HAP-1 (cell line): ENCODE data around the gene MSRB1.
A peak's percentile ranks its signal among the peaks of the same experiment; 100 is the strongest.
"Not testable (repeated sequence)": the region's sequence is repeated elsewhere in the genome, so short reads cannot be mapped to it uniquely, and the experiment has no call there.

ENCODE experiments used
- DNase-seq, 2 experiments: peaks; one replicate each; pipeline ENCODE4 v3.0.0-alpha.2; 2016 to 2020; ENCODE audit warnings: low spot score in 2 of 2
- H3K27me3 ChIP-seq: fragments of 250-450 bp; sonication (Bioruptor Pico); 2 replicates; pipeline ENCODE4 v1.5.1; 2020; ENCODE audit warnings: low read depth, mild to moderate bottlenecking, moderate library complexity
- H3K36me3 ChIP-seq: fragments of 250-450 bp; sonication (Bioruptor Pico); replicated peaks from 2 replicates; pipeline ENCODE4 v1.5.1; 2020; ENCODE audit warnings: mild to moderate bottlenecking
- H3K4me1 ChIP-seq: fragments of 250-450 bp; sonication (Bioruptor Pico); 2 replicates; pipeline ENCODE4 v1.5.1; 2020; ENCODE audit warnings: mild to moderate bottlenecking
- H3K4me3 ChIP-seq: fragments of 250-450 bp; sonication (Bioruptor Pico); 2 replicates; pipeline ENCODE4 v1.5.1; 2020; ENCODE audit warnings: mild to moderate bottlenecking, moderate library complexity
- H3K9me3 ChIP-seq: fragments of 250-450 bp; sonication (Bioruptor Pico); 2 replicates; pipeline ENCODE4 v1.5.1; 2020; ENCODE audit warnings: mild to moderate bottlenecking, moderate library complexity
- in situ Hi-C: fragments of 300-500 bp; cut with MboI; formaldehyde crosslinking; loops from 3 replicates; pipeline ENCODE4 v1.14.3; 2020; ENCODE audit warnings: low sequenced_read_pairs, inconsistent platforms, mixed read lengths

The MSRB1 gene

DNA sequence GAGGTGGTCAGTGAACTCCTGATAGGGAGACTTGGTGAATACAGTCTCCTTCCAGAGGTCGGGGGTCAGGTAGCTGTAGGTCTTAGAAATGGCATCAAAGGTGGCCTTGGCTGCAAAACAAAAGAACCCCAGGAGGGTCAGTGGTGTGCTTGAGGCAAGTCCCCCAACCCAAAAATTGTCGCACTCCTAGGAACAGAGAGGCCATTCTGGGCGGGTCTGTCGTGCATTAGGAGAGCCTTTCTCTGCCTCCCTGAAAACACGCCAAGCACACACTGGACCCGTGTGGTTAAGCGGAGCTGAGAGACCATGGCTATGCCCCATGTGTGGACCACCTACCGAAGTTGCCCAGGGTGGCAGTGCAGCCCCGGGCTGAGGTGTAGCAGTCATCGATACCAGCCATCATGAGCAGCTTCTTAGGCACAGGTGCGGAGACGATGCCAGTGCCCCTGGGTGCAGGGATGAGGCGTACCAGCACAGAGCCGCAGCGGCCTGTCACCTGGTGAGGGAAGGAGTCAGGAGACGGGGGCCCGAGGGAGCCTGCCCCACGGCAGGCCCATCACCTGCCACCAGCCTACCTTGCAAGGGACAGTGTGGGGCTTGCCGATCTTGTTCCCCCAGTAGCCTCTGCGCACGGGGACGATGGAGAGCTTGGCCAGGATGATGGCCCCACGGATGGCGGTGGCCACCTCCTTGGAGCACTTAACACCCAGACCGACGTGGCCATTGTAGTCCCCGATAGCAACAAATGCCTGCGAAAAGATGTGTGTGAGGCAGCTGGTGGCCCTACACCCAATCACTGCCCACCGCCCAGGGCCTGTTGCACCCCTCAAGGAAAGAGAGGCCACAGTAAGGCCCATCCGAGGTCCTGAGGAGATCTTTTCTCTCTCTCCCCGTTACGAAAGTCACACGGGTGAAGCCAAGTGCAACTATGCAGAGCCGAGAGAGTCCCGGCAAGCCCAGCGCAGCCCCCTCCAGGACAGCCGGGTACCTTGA lies 19.5 kb upstream of the MSRB1 start:
- in situ Hi-C loops, H3K27me3 ChIP-seq, H3K9me3 ChIP-seq: not testable (repeated sequence)
- peak in 1 of 2 experiments; percentile 34 for DNase-seq
- Histone ChIP-seq H3K36me3 (peaks cover 52% of the 10 kb centered on the region), H3K4me3 (peak overlapping the region; percentile 100), H3K4me1 (peaks cover 35% of the 10 kb centered on the region)

GRCh38 chr16:1961651-1962067 lies 18.7 kb upstream of the MSRB1 start:
- in situ Hi-C loops: no loop called here
- peaks cover 52% of the 10 kb centered on the region for H3K36me3 ChIP-seq
- H3K9me3 ChIP-seq: no peaks in the 10 kb centered on the region
- DNase-seq: peak; percentile 60 to 73
- peak overlapping the region; percentile 100 for H3K4me3 ChIP-seq
- H3K4me1 ChIP-seq: peaks cover 35% of the 10 kb centered on the region
- H3K27me3 ChIP-seq: no peaks in the 10 kb centered on the region

DNA sequence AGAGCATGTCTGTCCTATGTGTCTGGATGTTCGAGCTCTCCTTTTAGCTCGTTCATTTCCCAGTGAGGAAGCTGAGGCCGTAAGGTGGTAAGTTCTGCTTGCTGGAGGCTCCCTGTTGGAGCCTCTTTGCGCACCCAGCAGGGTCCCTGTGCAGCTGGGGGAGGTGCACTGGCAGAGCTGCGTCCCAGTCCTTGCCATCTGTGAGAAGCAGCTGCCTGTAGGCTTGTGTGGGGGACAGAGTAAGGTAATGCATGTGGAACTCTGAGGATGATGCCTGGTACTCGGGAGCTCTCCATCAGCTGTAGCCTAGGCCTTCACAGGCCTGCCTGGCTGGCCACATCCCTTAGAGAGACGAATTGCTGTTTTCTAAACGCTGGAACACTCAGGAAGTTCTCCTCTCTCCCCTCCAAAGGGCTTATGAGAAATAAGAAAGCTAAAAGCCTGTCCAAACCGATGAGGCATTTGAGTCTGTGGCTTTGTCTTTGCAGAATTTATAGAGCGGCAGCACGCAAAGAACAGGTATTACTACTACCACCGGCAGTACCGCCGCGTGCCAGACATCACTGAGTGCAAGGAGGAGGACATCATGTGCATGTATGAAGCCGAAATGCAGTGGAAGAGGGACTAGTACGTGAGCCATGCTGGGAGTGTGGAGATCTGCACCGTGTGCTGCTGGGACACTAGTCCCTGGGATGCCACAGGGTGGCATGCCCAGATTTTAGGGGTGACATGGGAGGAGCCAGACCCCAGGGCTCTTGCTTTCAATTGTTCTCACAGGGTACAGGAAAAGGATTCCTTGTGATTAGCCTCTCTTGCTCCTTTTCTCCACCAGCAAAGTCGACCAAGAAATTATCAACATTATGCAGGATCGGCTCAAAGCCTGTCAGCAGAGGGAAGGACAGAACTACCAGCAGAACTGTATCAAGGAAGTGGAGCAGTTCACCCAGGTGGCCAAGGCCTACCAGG lies 17.9 kb upstream of the MSRB1 start:
- peak; percentile 68 to 77 for DNase-seq
- peaks cover 32% of the 10 kb centered on the region for H3K4me1 ChIP-seq
- H3K27me3 ChIP-seq: no peaks in the 10 kb centered on the region
- in situ Hi-C loops: no loop called here
- H3K36me3 ChIP-seq: peaks cover 48% of the 10 kb centered on the region
- no peaks in the 10 kb centered on the region for H3K9me3 ChIP-seq
- peak overlapping the region; percentile 89 for H3K4me3 ChIP-seq

DNA sequence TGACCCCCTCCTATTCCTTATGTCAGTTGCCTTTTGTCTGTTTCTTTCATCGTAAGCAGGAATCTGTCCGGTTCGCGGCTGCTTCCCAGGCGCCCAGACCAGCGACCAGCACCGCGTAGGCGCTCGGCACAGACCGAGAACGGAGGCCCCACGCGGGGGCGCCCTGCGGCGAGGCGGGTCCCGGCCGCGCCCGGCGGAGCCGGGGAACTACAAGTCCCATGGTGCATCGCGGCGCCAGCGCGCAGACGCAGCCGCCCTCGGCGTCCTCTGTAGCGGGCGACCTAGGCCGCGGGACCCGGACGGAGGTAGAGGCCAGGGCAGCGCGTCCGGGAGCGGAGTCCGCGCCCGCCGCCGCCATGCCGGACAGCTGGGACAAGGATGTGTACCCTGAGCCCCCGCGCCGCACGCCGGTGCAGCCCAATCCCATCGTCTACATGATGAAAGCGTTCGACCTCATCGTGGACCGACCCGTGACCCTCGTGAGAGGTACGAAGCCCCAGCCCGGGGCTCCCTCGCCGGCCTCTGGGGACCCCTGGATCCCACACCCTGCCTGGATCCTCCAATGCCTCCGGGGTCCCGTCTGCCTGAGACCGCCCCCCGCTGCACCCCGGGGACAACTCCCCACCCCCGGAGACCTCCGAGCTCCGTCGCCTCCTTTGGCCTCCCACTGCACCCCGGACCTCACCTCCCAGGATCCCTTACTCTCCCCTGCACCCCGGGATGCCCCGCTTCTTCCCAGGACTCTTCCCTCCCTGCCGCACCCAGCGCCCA lies 16.5 kb upstream of the MSRB1 start, which contains the start of gene NDUFB10:
NDUFB10 (plus strand) TSS at position 270 of the 771 bp plus-strand sequence; CDS start at position 357, 87 bp downstream.
- H3K4me1 ChIP-seq: peaks cover 29% of the 10 kb centered on the region
- peaks cover 38% of the 10 kb centered on the region for H3K36me3 ChIP-seq
- in situ Hi-C loops: no loop called here
- peak within 1 kb of the TSS; percentile 89 for H3K4me3 ChIP-seq
- H3K27me3 ChIP-seq: no peaks in the 10 kb centered on the region
- no peaks in the 10 kb centered on the region for H3K9me3 ChIP-seq
- peak; percentile 81 to 95 for DNase-seq

DNA sequence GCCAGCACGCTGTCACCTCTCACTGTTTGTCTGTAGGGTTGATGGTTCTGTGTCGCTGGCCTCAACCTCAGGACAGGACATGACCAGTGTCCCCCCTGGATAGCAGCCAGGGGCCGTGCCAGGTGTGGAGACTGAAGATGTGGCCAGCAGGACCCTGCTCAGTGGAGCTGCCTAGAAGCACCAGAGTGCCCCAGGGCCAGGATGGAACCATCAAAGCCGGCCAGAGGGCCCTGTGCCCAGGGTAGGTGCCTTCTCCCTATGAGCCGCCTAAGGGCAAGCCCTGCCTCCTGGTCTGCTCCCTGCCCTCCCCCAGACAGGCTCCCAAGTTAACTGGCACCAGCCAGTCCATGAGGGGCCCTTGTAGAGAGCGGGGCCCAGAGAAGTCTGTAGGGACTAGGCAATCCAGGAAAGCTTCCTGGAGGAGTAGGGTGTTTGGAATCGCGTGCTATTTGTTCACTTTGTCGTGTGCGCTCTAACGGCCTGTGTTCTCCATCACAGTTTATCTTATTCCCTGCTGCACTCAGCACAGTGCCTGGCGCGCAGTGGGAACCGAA lies 15.8 kb upstream of the MSRB1 start:
- H3K9me3 ChIP-seq: no peaks in the 10 kb centered on the region
- no peak for DNase-seq
- H3K27me3 ChIP-seq: no peaks in the 10 kb centered on the region
- peak overlapping the region; percentile 89 for H3K4me3 ChIP-seq
- in situ Hi-C loops: no loop called here
- peaks cover 32% of the 10 kb centered on the region for H3K36me3 ChIP-seq
- H3K4me1 ChIP-seq: peaks cover 29% of the 10 kb centered on the region

- peaks cover 29% of the 10 kb centered on the region for H3K4me1 ChIP-seq
- DNase-seq, H3K9me3 ChIP-seq, in situ Hi-C loops, H3K27me3 ChIP-seq, H3K4me3 ChIP-seq: not testable (repeated sequence)
- H3K36me3 ChIP-seq: peaks cover 25% of the 10 kb centered on the region
These were observed 15.1 kb upstream of the MSRB1 start for GRCh38 chr16:1958143-1958491.

- Histone ChIP-seq H3K36me3 (peaks cover 20% of the 10 kb centered on the region), H3K4me1 (peaks cover 27% of the 10 kb centered on the region)
- H3K9me3 ChIP-seq, H3K4me3 ChIP-seq, H3K27me3 ChIP-seq, DNase-seq, in situ Hi-C loops: not testable (repeated sequence)
These were observed 14.6 kb upstream of the MSRB1 start for GRCh38 chr16:1957434-1958142.

DNA sequence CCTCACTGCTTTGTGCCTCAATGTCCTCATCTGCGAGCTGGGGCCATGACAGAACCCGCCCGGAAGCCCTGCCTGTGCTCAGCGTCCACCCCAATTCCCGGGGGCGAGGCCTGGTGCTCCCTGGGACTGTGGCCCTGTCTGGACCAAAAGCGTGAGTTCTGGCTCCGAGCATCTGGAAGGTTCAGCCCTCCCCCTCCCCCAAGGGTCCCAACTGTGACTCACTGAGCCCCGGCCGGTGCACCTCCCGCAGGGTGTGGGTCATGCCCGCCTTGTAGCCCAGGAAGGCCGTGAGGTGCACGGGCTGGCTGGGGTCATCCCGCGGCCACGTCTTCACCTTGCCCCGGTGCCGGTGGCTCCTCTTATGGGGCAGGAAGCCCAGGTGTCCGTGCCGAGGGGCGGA lies 10.7 kb upstream of the MSRB1 start:
- Histone ChIP-seq H3K9me3 (no peaks in the 10 kb centered on the region), H3K27me3 (no peaks in the 10 kb centered on the region)
- in situ Hi-C loops: no loop called here

GRCh38 chr16:1950559-1950958 lies 7.6 kb upstream of the MSRB1 start:
- H3K27me3 ChIP-seq: no peaks in the 10 kb centered on the region
- H3K9me3 ChIP-seq: no peaks in the 10 kb centered on the region
- H3K4me3 ChIP-seq: no peak overlapping the region
- H3K36me3 ChIP-seq: no peaks in the 10 kb centered on the region
- peaks cover 3% of the 10 kb centered on the region; the same call in 1 of the 2 replicates for H3K4me1 ChIP-seq
- in situ Hi-C loops: no loop called here
- DNase-seq: no peak

More for the DNA sequence above, 10.7 kb upstream of the MSRB1 start:
- DNase-seq: no peak
- peaks cover 3% of the 10 kb centered on the region; the same call in 1 of the 2 replicates for H3K4me1 ChIP-seq
- no peaks in the 10 kb centered on the region for H3K36me3 ChIP-seq
- H3K4me3 ChIP-seq: no peak overlapping the region

GRCh38 chr16:1950047-1950446 lies 7.0 kb upstream of the MSRB1 start:
- Histone ChIP-seq H3K4me1 (peaks cover 3% of the 10 kb centered on the region; the same call in 1 of the 2 replicates), H3K27me3 (no peaks in the 10 kb centered on the region), H3K36me3 (no peaks in the 10 kb centered on the region), H3K9me3 (no peaks in the 10 kb centered on the region), H3K4me3 (no peak overlapping the region)
- in situ Hi-C loops: no loop called here
- DNase-seq: no peak

DNA sequence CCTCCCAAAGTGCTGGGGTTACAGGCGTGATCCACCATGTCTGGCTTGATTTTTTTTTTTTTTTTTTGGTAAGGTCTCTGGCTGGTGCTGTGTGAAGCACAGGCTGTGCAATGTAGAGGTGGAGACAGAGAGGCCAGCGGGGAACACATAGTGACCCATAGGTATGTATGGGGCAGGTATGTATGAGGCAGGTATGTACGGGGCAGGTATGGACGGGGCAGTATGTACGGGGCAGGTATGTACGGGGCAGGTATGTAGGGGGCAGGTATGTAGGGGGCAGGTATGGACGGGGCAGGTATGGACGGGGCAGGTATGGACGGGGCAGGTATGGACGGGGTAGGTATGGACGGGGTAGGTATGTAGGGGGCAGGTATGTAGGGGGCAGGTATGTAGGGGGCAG lies 6.5 kb upstream of the MSRB1 start:
- no peaks in the 10 kb centered on the region for H3K9me3 ChIP-seq
- in situ Hi-C loops: no loop called here
- H3K27me3 ChIP-seq: no peaks in the 10 kb centered on the region
- no peak for DNase-seq
- no peaks in the 10 kb centered on the region for H3K36me3 ChIP-seq
- H3K4me3 ChIP-seq: no peak overlapping the region
- H3K4me1 ChIP-seq: peaks cover 3% of the 10 kb centered on the region; the same call in 1 of the 2 replicates

GRCh38 chr16:1947369-1947670 lies 4.3 kb upstream of the MSRB1 start:
- no peaks in the 10 kb centered on the region for H3K27me3 ChIP-seq
- in situ Hi-C loops: no loop called here
- no peaks in the 10 kb centered on the region for H3K9me3 ChIP-seq
- no peaks in the 10 kb centered on the region for H3K36me3 ChIP-seq
- H3K4me1 ChIP-seq: peaks cover 8% of the 10 kb centered on the region
- H3K4me3 ChIP-seq: no peak overlapping the region
- DNase-seq: no peak
